ENCODE data around the gene MRGPRF.

GRCh38 chr11:69052343-69053168, 39.5 kb upstream of the MRGPRF start:
- TF ChIP-seq POLR2A (IDR thresholded peaks at IDR 0.05), result no peak
- TF ChIP-seq CTCF (IDR thresholded peaks at IDR 0.05), result no peak

All from Peyer's patch (tissue), 4 donors.